HG03196 (cell line): ENCODE measurements around the gene CSNK2A1.
"Not testable (repeated sequence)": the region's sequence is repeated elsewhere in the genome, so short reads cannot be mapped to it uniquely, and the experiment has no call there.

ENCODE experiments used
- ATAC-seq: cut with Tn5 transposase; IDR thresholded peaks from one replicate; pipeline ENCODE4 v1.9.1; 2021; ENCODE audit not compliant: unreplicated experiment

Gene CSNK2A1

DNA sequence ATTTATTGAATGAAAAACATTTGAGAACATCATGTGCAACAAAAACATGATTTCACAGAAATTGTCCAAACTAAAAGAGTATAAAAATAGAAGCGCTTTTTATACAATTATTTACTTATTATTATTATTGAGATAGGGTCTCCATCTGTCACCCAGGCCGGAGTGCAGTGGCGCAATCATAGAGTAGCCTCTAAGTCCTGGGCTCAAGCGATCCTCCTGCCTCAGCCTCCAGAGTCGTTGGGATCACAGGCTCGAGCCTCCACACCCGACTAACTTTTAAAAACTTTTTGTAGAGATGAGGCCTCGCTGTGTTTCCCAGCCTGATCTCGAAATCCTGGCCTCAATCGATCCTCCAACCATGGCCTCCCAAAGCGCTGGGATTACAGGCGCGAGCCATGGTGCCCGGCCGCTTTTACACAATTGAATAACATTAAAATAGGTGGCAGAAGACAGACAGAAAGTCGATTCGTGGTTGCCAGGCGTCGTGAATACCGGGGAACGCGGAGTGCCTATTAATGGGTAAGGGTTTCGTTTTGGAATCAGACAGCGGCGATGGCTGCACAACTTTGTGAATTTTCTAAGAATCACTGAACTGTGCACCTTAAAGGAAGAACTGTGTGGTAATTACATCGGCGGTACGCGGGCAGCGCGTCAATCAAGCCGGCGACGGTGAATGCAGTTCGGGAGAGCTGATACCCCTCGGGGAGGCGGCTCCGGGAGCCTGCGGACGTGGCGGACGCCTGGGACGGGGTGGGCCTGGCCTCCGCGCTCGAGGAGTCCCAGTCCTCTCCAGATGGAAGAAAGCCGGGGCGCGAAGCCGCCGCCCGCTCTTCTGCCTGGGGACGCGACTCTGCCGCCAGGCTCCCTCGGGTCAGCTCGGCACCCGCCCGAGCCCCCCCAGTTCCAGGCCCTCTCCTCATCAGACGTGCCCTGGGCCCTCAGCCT lies 82.1 kb downstream of the CSNK2A1 start:
- ATAC-seq, result peak; percentile 37

DNA sequence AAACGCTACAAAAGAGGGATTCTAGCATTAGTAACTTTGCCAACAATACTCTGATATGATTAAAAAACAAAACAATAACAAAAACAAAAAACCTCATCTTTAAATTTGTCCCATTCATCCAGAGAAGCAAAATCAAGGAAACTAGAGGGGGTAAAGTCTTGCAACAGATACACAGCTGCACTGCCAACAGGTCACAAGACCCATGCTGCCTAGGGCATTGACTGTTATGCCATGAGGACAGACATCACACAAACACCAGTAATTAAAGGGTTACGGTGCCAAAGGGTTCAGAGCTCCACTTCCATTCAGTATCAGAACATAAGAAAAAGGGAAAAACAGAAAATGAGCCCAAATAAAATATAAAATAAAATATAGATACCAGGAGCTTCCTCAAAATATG lies 82.9 kb downstream of the CSNK2A1 start:
- no peak for ATAC-seq

DNA sequence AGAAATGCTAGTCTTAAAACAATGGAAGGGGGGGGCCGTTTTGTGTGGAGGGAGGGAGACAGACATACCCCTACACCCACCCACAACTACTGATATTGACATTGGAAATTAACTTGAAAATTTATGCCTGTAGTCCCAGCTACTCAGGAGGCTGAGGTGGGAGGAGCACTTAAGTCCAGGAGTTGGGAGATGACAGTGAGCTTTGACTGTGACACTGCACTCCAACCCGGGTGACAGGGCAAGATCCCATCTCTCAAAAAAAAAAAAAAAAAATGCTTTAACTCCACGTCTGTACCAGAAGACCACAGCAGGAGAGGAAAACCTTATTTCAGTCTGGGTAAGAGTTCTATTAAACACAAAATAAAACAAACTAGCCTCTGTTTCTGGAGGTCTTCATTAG lies 83.4 kb downstream of the CSNK2A1 start:
- ATAC-seq, result no peak

GRCh38 chr20:458776-459175 lies 84.8 kb downstream of the CSNK2A1 start:
- ATAC-seq, result no peak

- ATAC-seq, result no peak
Measured at GRCh38 chr20:454951-455350, 88.6 kb downstream of the CSNK2A1 start.

DNA sequence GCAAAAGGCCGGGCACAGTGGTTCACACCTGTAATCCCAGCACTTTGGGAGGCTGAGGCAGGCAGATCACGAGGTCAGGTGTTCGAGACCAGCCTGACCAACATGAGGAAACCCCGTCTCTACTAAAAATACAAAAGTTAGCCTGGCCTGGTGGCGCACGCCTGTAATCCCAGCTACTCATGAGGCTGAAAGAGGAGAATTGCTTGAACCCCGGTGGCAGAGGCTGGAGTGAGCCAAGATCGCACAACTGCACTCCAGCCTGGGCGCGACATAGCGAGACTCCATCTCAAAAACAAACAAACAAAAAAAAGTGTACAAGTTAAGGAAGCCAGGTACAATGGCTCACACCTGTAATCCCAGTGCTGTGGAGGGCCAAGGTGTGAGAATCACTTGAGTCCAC lies 91.6 kb downstream of the CSNK2A1 start:
- not testable (repeated sequence) for ATAC-seq

- no peak for ATAC-seq
Measured at GRCh38 chr20:445514-446336, 97.9 kb downstream of the CSNK2A1 start.

GRCh38 chr20:444862-445426 lies 98.6 kb downstream of the CSNK2A1 start:
- ATAC-seq, result no peak

- ATAC-seq, result no peak
Measured at GRCh38 chr20:444117-444516, 99.5 kb downstream of the CSNK2A1 start.

GRCh38 chr20:443223-443775 lies 100.3 kb downstream of the CSNK2A1 start:
- ATAC-seq, result no peak

DNA sequence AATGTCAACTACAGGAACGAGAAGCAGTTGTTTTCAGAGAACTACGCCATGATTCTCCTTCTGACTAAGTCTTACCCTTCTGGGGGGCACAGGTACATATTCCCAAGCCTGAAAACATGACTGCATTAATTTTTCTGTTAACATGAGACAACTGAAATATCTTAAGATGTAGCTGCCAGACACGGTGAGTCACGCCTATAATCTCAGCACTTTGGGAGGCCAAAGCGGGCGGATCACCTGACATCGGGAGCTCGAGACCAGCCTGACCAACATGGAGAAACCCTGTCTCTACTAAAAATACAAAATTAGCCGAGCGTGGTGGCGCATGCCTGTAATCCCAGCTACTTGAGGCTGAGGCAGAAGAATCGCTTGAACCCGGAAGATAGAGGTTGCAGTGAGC lies 103.0 kb downstream of the CSNK2A1 start:
- ATAC-seq, result no peak

GRCh38 chr20:440148-440547 lies 103.4 kb downstream of the CSNK2A1 start:
- ATAC-seq, result no peak

GRCh38 chr20:438571-439469 lies 104.8 kb downstream of the CSNK2A1 start:
- ATAC-seq, result no peak

DNA sequence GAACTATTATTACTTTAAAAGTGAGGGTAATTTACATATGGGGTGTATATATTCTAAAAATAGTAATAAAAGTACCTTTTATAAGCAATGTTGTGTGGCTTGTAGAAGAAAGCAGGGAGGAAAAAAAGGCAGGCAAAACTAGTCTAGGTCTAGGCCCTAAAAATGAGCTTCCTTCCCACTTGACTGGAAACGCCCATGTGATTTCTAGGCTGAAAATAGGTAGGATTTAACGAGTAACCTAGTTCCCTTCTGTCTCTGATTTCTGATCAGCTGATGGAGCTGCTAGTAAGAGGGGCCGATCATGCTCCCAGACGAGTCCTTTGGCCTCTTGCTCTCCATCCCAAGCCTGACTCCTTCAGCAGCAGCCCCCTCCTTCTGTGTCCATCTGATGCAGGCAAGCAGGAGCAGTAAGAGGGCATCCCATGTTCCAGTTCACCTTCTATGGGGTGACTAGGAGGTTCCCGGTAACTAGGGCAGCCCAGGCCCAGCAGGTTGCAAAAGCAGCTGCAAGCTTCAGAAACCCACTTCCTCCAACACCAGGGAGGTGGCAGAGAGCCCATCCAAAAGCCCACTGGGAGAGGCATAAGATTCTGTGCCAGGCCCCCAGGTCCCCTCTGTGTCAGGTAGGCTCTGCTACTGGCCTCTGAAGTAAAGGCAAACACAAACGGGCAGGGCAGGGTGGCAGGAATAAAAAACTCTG lies 105.7 kb downstream of the CSNK2A1 start:
- no peak for ATAC-seq

- no peak for ATAC-seq
Measured at GRCh38 chr20:436476-436875, 107.1 kb downstream of the CSNK2A1 start.

DNA sequence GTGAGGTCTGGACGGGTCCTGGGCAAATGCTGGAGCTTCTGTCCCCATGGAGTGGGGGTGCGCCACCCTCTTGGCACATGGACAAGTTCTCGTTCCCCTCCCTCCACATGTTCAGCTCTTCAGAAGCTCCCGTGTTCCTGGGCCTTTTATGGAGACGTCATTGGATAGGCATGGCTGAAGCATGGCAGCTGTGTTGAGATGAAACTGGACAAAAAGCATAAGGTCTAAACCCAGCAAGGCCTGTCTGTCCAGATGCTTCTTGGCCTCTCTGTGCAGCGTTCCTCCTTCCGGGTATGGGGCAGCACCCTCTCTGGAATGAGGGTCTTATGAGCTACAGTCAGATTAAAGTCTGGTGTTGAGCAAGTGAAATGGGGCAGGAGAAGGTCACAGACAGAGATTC lies 108.0 kb downstream of the CSNK2A1 start:
- no peak for ATAC-seq

GRCh38 chr20:434661-435419 lies 108.8 kb downstream of the CSNK2A1 start:
- no peak for ATAC-seq

- no peak for ATAC-seq
Measured at GRCh38 chr20:434221-434620, 109.4 kb downstream of the CSNK2A1 start.
